Kidney capillary endothelial cell (primary cell): Measurements from ENCODE around the gene TOMM40L.
"Not testable (repeated sequence)": the region's sequence is repeated elsewhere in the genome, so short reads cannot be mapped to it uniquely, and the experiment has no call there.

ENCODE experiments used
- DNase-seq: peaks from one replicate; pipeline ENCODE4 v3.0.0-alpha.2; 2018; ENCODE audit warnings: low spot score

TOMM40L gene

DNA sequence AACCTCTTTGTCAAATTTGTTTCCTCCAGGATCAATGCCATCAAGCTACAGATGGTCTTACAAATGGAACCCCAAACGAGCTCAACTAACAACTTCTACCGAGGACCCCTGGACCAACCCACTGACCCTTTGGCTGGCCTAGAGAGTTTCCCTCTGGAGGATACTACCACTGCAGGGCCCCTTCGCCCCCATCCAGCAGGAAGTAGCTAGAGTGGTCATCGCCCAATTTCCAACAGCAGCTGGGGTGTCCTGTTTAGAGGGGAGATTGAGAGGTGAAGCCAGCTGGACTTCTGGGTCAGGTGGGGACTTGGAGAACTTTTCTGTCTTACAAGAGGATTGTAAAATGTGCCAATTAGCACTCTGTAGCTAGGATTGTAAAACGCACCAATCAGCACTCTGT lies 31.2 kb downstream of the TOMM40L start:
- not testable (repeated sequence) for DNase-seq

DNA sequence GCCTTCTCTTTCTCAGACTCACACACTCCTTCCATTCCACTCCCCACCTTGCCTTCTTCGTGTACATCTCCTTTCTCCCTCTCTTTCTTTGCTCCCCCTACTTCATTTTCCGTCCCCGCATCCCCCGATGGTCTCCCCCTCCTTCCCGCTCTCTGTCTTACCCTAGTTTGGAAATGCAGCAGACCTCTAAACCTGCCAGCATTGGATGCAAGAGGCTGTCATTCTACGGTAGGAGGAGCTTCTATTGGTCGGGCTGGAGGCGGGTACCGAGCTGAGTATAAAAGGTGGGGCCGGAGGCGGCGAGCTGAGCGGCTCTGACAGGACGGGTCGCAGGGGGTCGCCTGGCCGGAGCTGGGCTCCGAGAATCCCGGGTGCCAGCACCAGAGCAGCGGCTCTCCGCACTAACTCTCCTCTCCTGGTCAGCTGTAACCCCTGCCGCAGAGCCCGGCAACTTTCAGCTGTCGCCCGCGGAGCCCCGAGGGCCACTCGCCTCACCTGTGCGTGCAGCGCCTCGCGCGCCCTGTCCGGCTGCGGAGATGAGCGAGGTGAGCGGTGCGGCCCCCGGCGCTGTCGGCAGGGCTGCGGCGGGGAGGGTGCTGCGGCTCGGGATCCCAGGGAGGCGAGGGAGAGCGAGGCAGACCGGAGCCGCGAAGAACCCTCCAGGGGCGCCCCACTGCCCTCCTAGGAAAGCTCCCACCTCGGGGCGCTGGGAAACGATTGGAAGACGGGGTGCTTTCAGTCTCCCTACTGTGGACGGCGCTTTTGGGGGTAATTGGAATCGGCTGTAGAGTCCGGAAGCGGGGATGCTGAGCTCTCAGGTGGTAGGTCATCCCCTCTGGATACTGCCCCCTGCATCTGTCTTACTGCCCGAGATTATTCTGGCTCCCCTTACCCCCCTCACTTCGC lies 32.8 kb downstream of the TOMM40L start, which contains the start of gene PCP4L1:
Gene PCP4L1, plus strand, starts transcription at position 307 of the 906 bp plus-strand sequence. Its CDS starts 230 bp downstream, at position 537.
- no peak for DNase-seq

DNA sequence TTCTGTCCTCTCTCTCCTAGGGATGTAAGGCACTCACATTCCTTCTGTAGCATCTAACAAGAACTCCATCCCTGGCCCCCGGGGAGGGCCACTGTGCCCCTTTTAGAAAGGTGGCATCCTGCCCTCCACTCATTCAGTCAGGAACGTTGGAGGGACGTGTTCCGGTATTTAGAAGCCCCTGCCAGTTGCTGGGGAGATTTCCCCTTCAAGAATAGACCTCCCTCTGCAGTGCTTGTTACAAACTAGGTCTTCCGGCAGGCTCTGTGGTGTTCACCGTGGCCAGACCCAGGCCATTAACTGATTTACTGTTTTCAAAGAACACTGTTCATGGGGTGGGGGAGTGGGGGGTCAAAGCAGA lies 33.5 kb downstream of the TOMM40L start:
- no peak for DNase-seq

DNA sequence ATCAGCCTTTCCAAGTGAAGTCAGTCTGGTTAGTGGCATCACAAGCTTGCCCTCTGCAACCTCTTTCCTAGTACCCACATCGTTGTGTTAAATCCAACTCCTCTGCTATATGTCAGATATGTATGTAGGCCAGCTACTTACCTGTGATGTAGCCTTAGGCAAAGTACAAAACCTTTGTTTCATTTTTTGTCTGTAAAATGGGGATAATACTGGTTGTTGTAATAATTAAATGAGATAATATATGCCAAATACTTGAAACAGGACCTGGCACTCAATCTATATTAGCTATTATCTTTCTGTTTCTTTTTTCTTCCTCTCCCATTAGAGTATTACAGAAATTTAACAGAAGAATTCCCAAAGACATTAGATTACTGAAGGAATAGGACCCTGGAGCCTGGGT lies 33.9 kb downstream of the TOMM40L start:
- DNase-seq = no peak

DNA sequence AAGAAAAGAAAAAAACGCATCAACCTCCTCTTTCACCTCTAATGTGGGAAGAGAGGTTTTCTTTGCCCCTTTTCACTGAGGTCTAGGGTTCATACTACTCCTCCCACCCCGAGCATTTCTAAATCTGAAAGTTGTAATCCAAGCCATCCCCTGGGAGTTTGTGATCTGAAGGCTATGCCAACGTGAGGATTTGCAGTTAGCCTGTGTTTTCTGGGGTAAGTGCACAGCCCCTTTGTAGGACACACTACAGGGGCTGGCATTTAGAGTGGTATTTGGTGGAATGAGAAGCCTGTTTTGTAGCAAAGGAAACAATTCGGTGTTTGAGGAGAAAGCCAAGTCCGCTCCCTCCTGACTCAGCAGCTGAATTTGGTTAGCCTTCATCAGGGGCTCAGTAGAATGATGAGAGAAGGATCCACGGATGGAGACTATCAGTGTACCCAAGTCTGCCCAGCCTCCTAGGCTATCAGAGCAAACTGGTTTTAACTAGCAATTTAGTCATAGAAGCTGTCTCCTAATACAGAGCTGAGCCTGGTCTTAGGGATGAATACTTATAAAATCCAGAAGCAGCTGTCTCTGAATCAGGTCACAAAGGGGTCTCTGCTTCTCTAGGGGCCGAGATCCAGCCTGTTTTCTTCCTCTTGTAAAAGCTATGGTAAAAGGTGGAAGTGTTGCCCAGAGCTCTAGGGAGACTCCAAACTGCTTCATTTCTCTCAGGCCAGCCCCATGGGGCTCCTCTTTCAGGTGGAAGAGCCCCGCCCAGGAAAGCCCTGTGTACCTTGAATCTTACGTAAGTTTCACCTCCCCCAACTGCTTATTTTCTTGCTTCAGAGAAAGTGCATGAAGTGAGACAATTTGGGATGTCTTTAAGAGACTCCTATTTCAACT lies 34.8 kb downstream of the TOMM40L start:
- DNase-seq = no peak

DNA sequence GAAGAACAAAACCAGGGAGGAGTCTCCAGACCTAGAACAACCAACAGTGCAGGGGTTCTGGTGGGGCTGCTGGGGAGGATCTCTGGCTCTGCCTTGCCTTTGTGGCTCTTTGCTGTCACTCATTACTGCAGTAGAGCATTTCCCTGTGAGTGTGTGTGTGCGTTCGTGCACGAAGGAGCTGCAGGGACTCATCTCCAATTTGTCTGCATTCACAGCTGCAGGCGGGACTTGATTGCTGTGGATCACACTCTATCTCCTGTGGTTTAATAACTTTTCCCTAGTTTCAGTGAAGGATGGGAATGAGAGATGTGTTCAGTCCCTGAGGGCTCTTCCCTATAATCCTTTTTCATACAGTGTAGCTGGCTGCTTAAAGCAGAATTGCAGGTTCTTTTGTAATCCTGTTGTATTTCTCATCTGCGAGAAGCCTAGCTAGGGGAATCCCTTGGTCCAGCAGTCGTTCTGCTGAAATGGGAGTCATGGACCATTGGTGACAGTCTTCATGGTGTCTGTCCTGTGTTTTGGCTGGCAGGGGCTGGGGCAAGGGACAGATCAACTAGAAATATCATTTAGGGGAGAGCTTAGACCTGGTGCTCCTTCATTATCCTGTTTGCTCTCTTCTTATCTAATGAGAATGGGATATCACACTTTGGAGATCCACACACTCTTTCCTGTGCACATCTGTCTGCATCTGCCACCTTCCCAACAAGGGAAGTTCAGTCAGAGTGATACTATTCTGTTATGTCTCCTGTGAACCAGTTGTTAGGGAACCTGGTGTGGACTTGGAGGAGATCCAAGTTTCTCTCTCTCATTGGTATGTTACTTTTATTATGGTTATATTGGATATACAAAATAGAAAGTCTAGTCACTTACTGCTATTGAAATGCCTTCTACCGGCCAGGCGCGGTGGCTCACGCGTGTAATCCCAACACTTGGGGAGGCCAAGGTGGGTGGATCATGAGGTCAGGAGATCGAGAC lies 35.7 kb downstream of the TOMM40L start:
- no peak for DNase-seq

DNA sequence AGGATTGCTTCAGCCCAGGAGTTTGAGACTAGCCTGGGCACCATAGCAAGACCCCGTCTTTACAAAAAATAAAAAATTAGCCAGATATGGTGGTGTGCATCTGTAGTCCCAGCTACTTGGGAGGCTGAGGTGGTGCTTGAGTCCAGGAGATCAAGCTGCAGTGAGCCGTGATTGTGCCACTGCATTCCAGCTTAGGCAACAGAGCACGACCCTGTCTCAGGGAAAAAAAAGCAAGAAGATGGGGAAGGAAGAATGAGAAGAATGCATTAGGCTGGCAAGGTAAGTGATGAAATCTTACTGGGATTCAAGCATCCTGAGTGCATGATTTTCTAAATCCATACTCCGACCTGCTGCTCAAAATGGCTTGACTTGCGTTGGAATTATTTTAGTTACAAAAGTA lies 39.4 kb downstream of the TOMM40L start:
- no peak for DNase-seq

DNA sequence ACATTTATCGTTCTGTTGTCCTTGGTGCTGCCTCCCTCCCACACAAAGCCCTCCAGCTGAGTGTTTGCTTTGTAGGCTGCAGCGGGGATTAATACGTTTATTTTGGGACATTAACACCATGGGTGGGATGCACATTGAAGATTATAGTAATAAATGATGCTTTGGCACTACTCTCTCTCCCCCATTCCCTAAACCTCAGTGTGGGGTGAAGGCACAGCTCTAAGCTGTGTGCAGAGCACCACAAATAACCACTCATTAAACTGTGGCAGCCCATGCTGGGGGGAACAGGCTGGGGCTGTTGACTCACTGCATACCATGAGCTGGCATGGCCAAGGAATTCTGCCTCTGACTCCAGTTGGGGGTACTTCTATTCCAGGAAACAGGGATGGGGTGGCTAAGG lies 40.3 kb downstream of the TOMM40L start:
- DNase-seq = peak; percentile 11

DNA sequence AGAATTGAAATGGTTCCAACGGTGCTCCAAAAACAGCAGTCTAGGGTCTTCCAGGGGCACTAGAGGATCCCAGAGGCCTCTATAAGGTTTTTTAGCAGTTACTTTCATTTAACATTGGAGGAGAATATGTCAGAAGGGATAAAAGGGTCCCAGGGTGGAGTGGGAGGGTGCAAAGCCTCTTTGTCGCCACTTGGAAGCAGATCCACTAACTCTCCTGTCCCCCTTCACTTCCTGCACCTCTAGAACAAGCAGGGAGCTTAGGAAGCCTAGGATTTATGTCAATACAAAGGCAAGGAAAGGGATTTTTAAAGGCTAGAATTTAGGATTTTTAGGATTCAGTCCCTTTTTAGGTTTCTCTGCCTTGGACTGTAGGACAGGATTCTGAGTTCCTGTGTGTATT lies 41.0 kb downstream of the TOMM40L start:
- DNase-seq = no peak

DNA sequence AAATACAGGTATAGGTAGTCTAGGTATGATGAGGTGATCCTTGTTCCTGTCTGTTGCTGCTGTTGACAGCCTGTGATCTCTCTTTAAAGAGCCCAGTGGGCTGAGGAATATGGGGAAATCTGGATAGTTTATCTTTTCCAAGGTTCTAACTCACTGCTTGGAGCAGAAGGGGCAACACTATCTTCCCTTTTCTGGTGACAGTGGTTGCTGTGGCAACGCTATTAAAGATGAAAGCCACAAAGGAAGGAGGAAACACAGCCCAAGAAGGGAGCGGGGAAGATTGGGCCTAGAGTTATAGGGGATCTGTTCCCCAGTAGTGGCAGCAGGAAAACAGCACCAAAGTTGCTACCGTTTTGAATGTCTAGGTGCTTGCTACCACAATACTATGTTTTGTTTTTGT lies 41.5 kb downstream of the TOMM40L start:
- no peak for DNase-seq

DNA sequence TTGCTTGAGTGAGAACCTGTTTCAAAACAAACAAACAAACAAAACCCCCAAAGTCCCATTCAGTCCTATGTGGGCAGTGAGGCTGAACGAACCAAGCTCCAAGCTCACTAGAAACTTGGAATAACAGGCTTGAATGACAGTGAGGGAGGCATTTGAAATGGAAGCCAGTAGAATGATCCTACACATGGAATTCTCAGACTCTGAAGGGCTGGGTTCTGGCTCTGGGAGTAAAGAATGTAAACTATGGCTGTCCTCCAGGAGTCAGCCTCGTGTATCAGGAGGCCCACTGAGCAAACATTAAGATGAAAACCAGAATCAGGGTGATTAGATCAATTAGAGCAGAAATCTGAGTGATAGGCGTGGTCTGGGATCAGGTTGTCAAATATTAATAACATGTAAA lies 47.5 kb downstream of the TOMM40L start:
- DNase-seq = no peak

DNA sequence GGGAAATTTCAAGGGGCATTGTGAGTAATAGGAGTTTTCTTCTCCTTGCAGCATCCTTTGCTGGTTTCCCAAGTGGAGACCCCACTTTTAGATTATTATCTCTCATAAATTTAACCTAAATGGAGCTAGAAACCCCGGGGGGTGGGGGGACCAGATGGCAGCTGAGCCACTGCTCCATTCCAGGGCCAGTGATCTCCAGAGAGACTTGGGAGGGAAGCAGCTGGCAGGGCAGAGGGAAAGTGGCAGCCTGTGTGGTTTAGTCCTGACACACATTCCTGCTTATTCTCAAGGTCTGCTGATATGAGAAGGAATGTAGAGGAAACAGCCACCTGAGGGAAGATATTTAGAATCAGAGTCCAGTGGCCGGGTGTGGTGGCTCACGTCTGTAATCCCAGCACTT lies 49.0 kb downstream of the TOMM40L start:
- DNase-seq = no peak
